Activated T-cell treated with anti-CD3 and anti-CD28 coated beads, Interleukin-2, amount 50 U/mL, for 1 hour (primary cell): Measurements from ENCODE around the gene RHEBL1.

Experiments
- DNase-seq: peaks from one replicate; pipeline ENCODE4 v3.0.0-alpha.2; 2020

RHEBL1 gene

GRCh38 chr12:49034286-49034622, 35.5 kb downstream of the RHEBL1 start:
- DNase-seq: no peak

GRCh38 chr12:49033611-49034285, 36.0 kb downstream of the RHEBL1 start:
- DNase-seq: no peak

GRCh38 chr12:49032679-49033447, 36.9 kb downstream of the RHEBL1 start:
- DNase-seq: no peak

GRCh38 chr12:49032276-49032675, 37.5 kb downstream of the RHEBL1 start:
- no peak for DNase-seq

- DNase-seq: no peak
Measured at GRCh38 chr12:49031573-49032161, 38.1 kb downstream of the RHEBL1 start.

- no peak for DNase-seq
Measured at GRCh38 chr12:49030714-49031572, 38.8 kb downstream of the RHEBL1 start.

- no peak for DNase-seq
Measured at GRCh38 chr12:49030119-49030518, 39.7 kb downstream of the RHEBL1 start.

GRCh38 chr12:49028666-49029275, 41.0 kb downstream of the RHEBL1 start:
- no peak for DNase-seq

- no peak for DNase-seq
Measured at GRCh38 chr12:49027846-49028555, 41.8 kb downstream of the RHEBL1 start.

GRCh38 chr12:49026678-49027480, 42.9 kb downstream of the RHEBL1 start:
- DNase-seq: no peak

- DNase-seq: no peak
Measured at GRCh38 chr12:49026101-49026500, 43.7 kb downstream of the RHEBL1 start.

- DNase-seq: no peak
Measured at GRCh38 chr12:49025463-49025862, 44.3 kb downstream of the RHEBL1 start.

- DNase-seq: no peak
Measured at GRCh38 chr12:49024543-49024942, 45.2 kb downstream of the RHEBL1 start.

GRCh38 chr12:49023812-49024211, 46.0 kb downstream of the RHEBL1 start:
- no peak for DNase-seq

- DNase-seq: no peak
Measured at GRCh38 chr12:49022558-49023178, 47.1 kb downstream of the RHEBL1 start.

- peak; percentile 16 for DNase-seq
Measured at GRCh38 chr12:49021292-49021915, 48.4 kb downstream of the RHEBL1 start.

- peak; percentile 16 for DNase-seq
Measured at GRCh38 chr12:49020441-49020840, 49.3 kb downstream of the RHEBL1 start.

- peak; percentile 57 for DNase-seq
Measured at GRCh38 chr12:49019443-49020324, 50.1 kb downstream of the RHEBL1 start.

- DNase-seq: no peak
Measured at GRCh38 chr12:49019120-49019430, 50.7 kb downstream of the RHEBL1 start.
